Parathyroid adenoma (tissue), 2 donors: ENCODE data around the gene FANCE.
A peak's percentile ranks its signal among the peaks of the same experiment; 100 is the strongest.

Source experiments
- H2AFZ ChIP-seq: fragments of 300-600 bp; sonication (generic); one replicate; pipeline ENCODE4 v1.7.0; 2017; ENCODE audit warnings: antibody characterized with exemption, mild to moderate bottlenecking
- H3K27ac ChIP-seq: fragments of 300-600 bp; sonication (generic); one replicate; pipeline ENCODE4 v1.7.0; 2017
- H3K27me3 ChIP-seq: fragments of 300-600 bp; sonication (generic); one replicate; pipeline ENCODE4 v1.7.0; 2017; ENCODE audit warnings: low read length; ENCODE audit not compliant: control insufficient read depth, insufficient read depth
- H3K36me3 ChIP-seq: fragments of 300-600 bp; sonication (generic); one replicate; pipeline ENCODE4 v1.7.0; 2017; ENCODE audit warnings: low read length; ENCODE audit not compliant: control insufficient read depth, insufficient read depth
- H3K4me1 ChIP-seq: fragments of 300-600 bp; sonication (generic); one replicate; pipeline ENCODE4 v1.7.0; 2017; ENCODE audit warnings: control low read depth
- H3K4me2 ChIP-seq: fragments of 300-600 bp; sonication (generic); one replicate; pipeline ENCODE4 v1.7.0; 2017; ENCODE audit warnings: low read length
- H3K4me3 ChIP-seq: fragments of 300-600 bp; sonication (generic); one replicate; pipeline ENCODE4 v1.7.0; 2017; ENCODE audit warnings: low read depth, low read length
- H3K79me2 ChIP-seq: fragments of 300-600 bp; sonication (generic); one replicate; pipeline ENCODE4 v1.7.0; 2017; ENCODE audit warnings: control low read depth
- H3K9ac ChIP-seq: fragments of 300-600 bp; sonication (generic); one replicate; pipeline ENCODE4 v1.7.0; 2017; ENCODE audit warnings: mild to moderate bottlenecking
- H3K9me3 ChIP-seq: fragments of 300-600 bp; sonication (generic); one replicate; pipeline ENCODE4 v1.7.0; 2017; ENCODE audit warnings: low read length; ENCODE audit not compliant: control insufficient read depth
- CTCF ChIP-seq: fragments of 300-600 bp; sonication (generic); IDR thresholded peaks from one replicate; pipeline ENCODE4 v1.7.0; 2017; ENCODE audit warnings: antibody characterized with exemption, mild to moderate bottlenecking
- donor health status: primary hyperparathyroidism.

The FANCE gene

GRCh38 chr6:35496036-35496840 lies 44.1 kb downstream of the FANCE start:
- H3K79me2 ChIP-seq = peaks cover 9% of the 10 kb centered on the region
- TF ChIP-seq CTCF = no peak
- H2AFZ ChIP-seq = peak overlapping the region; percentile 79
- H3K9ac ChIP-seq = peak overlapping the region; percentile 89
- no peaks in the 10 kb centered on the region for H3K36me3 ChIP-seq
- peaks cover 50% of the 10 kb centered on the region for H3K4me1 ChIP-seq
- H3K9me3 ChIP-seq = no peaks in the 10 kb centered on the region
- no peaks in the 10 kb centered on the region for H3K27me3 ChIP-seq
- peak overlapping the region; percentile 71 for H3K4me2 ChIP-seq
- peak overlapping the region; percentile 60 for H3K4me3 ChIP-seq
- H3K27ac ChIP-seq = peak overlapping the region; percentile 48

DNA sequence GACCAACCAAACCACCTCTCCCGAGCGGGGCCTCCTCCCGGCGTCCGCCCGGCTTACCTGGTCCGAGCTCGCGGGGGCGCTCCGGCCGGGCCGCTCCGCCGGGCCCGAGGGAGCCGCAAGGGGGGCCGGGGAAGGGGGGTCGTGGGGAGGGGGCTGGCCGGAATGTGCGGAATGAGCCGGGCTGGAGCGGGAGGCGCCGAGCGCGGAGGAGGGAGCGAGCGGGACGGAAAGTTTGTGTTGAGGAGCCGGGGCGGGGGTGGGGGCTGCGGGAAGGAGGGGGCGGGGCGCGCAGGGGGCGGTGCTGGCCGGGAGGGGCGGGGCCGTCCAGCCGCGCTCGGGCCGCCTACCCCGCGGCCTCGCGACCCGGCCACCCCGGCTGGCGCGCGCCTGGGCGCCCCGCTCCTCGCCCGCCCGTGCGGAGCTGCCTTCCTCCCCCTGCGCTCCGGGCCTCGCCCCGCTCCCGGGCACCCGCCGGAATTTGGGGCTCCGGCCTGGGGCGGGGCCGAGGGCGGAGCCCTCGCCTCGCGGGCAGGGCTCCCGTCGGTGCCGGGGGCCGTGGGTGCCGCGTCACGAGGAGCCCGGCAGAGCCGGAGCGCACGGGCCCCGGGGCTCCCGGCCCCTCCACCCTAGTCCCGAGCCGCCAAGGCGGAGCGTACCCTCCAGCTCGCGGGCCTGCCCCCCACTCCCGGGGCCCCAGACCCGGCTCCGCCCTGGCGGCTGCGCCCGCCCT lies 44.9 kb downstream of the FANCE start, which contains the start of gene TEAD3:
Gene TEAD3, minus strand, starts transcription at position 239 of the 730 bp plus-strand sequence.
- no peaks in the 10 kb centered on the region for H3K27me3 ChIP-seq
- peak within 1 kb of the TSS; percentile 89 for H3K9ac ChIP-seq
- peaks cover 42% of the 10 kb centered on the region for H3K4me1 ChIP-seq
- peak within 1 kb of the TSS; percentile 67 for H3K4me3 ChIP-seq
- no peaks in the 10 kb centered on the region for H3K9me3 ChIP-seq
- H3K79me2 ChIP-seq = peaks cover 9% of the 10 kb centered on the region
- H3K4me2 ChIP-seq = peak within 1 kb of the TSS; percentile 94
- no peaks in the 10 kb centered on the region for H3K36me3 ChIP-seq
- TF ChIP-seq CTCF = no peak
- H3K27ac ChIP-seq = peak within 1 kb of the TSS; percentile 78
- peak within 1 kb of the TSS; percentile 99 for H2AFZ ChIP-seq

DNA sequence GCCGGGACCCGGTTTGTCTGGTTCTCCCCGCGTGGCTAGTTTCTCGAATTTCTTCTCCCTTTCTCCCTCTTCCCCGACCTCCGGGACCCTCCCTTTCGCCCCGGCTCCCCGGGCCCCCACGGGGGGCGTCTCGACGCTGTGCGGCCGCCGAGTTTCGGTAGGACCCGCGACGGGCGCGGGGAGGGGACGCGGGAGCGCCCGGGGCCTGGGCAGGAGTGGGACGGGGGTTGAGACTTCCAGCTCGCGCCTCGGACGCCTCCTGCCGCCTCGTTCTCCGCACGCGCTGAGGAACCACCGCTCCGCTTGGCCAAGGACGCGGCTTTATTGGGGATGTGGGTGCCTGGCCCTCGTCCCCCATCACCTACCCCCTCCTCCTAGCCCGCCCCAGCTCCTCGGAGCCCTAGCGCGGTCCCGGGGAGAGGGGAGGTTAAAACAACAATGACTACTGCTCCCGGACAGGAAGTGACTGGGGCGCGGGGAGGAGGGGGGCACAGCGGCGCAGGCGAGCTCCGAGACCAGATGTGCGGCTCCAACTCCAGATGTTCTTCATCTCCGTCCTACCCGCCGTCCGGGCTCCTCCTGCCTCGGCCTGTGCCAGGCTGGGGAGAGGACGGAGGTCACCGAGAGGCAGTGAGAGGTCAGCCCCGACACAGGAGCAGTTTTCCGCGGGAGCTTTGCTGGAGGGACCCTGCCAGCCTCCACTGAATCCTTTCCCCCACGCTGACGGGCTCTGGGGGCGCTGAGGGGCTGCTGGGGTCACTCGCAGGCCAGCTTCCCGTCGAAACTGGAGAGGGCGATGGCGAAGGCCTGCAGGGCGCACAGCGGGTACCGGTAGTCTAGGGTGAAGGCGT lies 45.7 kb downstream of the FANCE start:
- peak overlapping the region; percentile 94 for H3K4me2 ChIP-seq
- H3K27me3 ChIP-seq = no peaks in the 10 kb centered on the region
- peaks cover 34% of the 10 kb centered on the region for H3K4me1 ChIP-seq
- peak; percentile 20 for TF ChIP-seq CTCF
- peaks cover 9% of the 10 kb centered on the region for H3K79me2 ChIP-seq
- H3K9me3 ChIP-seq = no peaks in the 10 kb centered on the region
- no peaks in the 10 kb centered on the region for H3K36me3 ChIP-seq
- peak overlapping the region; percentile 99 for H2AFZ ChIP-seq
- H3K4me3 ChIP-seq = peak overlapping the region; percentile 67
- peak overlapping the region; percentile 34 for H3K9ac ChIP-seq
- peak overlapping the region; percentile 78 for H3K27ac ChIP-seq

- Histone ChIP-seq H3K27me3 (no peaks in the 10 kb centered on the region), H3K4me3 (peak overlapping the region; percentile 67), H3K27ac (no peak overlapping the region), H3K9ac (no peak overlapping the region), H2AFZ (no peak overlapping the region), H3K79me2 (peaks cover 9% of the 10 kb centered on the region), H3K4me1 (peaks cover 28% of the 10 kb centered on the region), H3K9me3 (no peaks in the 10 kb centered on the region), H3K36me3 (no peaks in the 10 kb centered on the region), H3K4me2 (peak overlapping the region; percentile 94)
- TF ChIP-seq CTCF = no peak
These were observed 46.4 kb downstream of the FANCE start for GRCh38 chr6:35498422-35499067.
